MCF 10A (cell line): ENCODE results near the gene GFI1B. TPM values are rescaled to one million over a fixed set of nuclear protein-coding genes. Genes with fewer than 3 reads are reported as not detected.

Source experiments
- BruUV-seq: library from RNA; stranded (reverse); fragments of 400-500 nt; replicated peaks from 2 replicates; lab custom pipeline; 2021; lab: Mats Ljungman, UMichigan
- CTCF ChIA-PET: fragments of 300-600 bp; sonication (Branson Sonifier 250); formaldehyde crosslinking; extraction: SDS; loops from one replicate; lab custom pipeline; 2021; ENCODE audit warnings: antibody characterized with exemption, inconsistent platforms; lab: Yijun Ruan, JAX
- POLR2A ChIA-PET: fragments of 300-600, 350-650 bp; sonication (Branson Sonifier 250); formaldehyde crosslinking; extraction: SDS; loops from one replicate; lab custom pipeline; 2020; ENCODE audit warnings: antibody characterized with exemption, inconsistent platforms; lab: Yijun Ruan, JAX
- DNase-seq: peaks from one replicate; pipeline ENCODE4 v3.0.0-alpha.2; 2018; ENCODE audit not compliant: unreplicated experiment
- H3K27ac Mint-ChIP-seq: one replicate; pipeline ENCODE4 v1.8.0; 2022; ENCODE audit warnings: mild to moderate bottlenecking, low read depth, mixed read lengths; ENCODE audit not compliant: unreplicated experiment
- H3K27me3 Mint-ChIP-seq: one replicate; pipeline ENCODE4 v1.8.0; 2022; ENCODE audit warnings: mixed read lengths; ENCODE audit not compliant: insufficient read depth, unreplicated experiment
- H3K36me3 Mint-ChIP-seq: one replicate; pipeline ENCODE4 v1.8.0; 2022; ENCODE audit warnings: mild to moderate bottlenecking, moderate library complexity, mixed read lengths; ENCODE audit not compliant: insufficient read depth, unreplicated experiment
- H3K4me1 Mint-ChIP-seq: one replicate; pipeline ENCODE4 v1.8.0; 2022; ENCODE audit warnings: mixed read lengths; ENCODE audit not compliant: insufficient read depth, unreplicated experiment
- H3K4me3 Mint-ChIP-seq: one replicate; pipeline ENCODE4 v1.8.0; 2022; ENCODE audit warnings: mild to moderate bottlenecking, moderate library complexity, mixed read lengths; ENCODE audit not compliant: unreplicated experiment
- H3K9me3 Mint-ChIP-seq: one replicate; pipeline ENCODE4 v1.8.0; 2022; ENCODE audit warnings: mixed read lengths; ENCODE audit not compliant: unreplicated experiment
- CTCF ChIP-seq: fragments of 200-600 bp; IDR thresholded peaks from one replicate; pipeline ENCODE4 v1.8.0; 2022; ENCODE audit warnings: antibody characterized with exemption, mild to moderate bottlenecking; ENCODE audit not compliant: unreplicated experiment
- intact Hi-C: fragments of 100-400 bp; cut with micrococcal nuclease; formaldehyde crosslinking; loops from 2 replicates; pipeline ENCODE4 v1.14.1; 2022
- total RNA-seq: library from RNA; stranded (reverse); gene quantifications from 2 replicates; pipeline ENCODE4 v1.2.3, GENCODE V29; 2022

Gene GFI1B
- total RNA-seq, 1 experiment from 2014 or later: not detected

- no TSS peak for BruUV-seq
- peak within 1 kb of the TSS; percentile 100 for H3K27ac Mint-ChIP-seq
- ChIA-PET POLR2A (interaction anchor here (0.6 to 7.5 kb wide), 19 partner anchors 8 to 405 kb away, joined by 3 to 32 read pairs (median 4); partner anchors contain the start of genes AK8, GTF3C5 and SPACA9), CTCF (interaction anchor here (0.5 to 1.0 kb wide), 2 partner anchors 8 to 203 kb away, joined by 3 to 5 read pairs; no protein-coding TSS in a partner anchor)
- peak within 1 kb of the TSS; percentile 94 for H3K4me3 Mint-ChIP-seq
- no peaks in the 10 kb centered on the region for H3K27me3 Mint-ChIP-seq
- no peaks in the 10 kb centered on the region for H3K9me3 Mint-ChIP-seq
- peaks cover 17% of the 10 kb centered on the region for H3K36me3 Mint-ChIP-seq
- intact Hi-C loops: no loop called here
- DNase-seq: peak; percentile 93
- no peak for TF ChIP-seq CTCF
- H3K4me1 Mint-ChIP-seq: peaks cover 25% of the 10 kb centered on the region
Measured at GRCh38 chr9:132944294-132945185, 34.0 kb upstream of the GFI1B start, which contains the start of gene TSC1. Gene TSC1, minus strand, starts transcription at chr9:132944616. Its CDS starts 15,744 bp downstream, at chr9:132928872.

- peaks cover 17% of the 10 kb centered on the region for H3K36me3 Mint-ChIP-seq
- no peak for DNase-seq
- peak overlapping the region; percentile 94 for H3K4me3 Mint-ChIP-seq
- TF ChIP-seq CTCF: no peak
- intact Hi-C loops: no loop called here
- BruUV-seq: TSS peak; percentile 79
- H3K27me3 Mint-ChIP-seq: no peaks in the 10 kb centered on the region
- no peaks in the 10 kb centered on the region for H3K9me3 Mint-ChIP-seq
- ChIA-PET CTCF (interaction anchor here (0.5 to 1.0 kb wide), 2 partner anchors 9 to 202 kb away, joined by 3 to 5 read pairs; no protein-coding TSS in a partner anchor), POLR2A (interaction anchor here (0.5 to 7.5 kb wide), 14 partner anchors 8 to 354 kb away, joined by 3 to 32 read pairs (median 4); partner anchors contain the start of genes AK8, GTF3C5 and SPACA9)
- H3K27ac Mint-ChIP-seq: peak overlapping the region; percentile 100
- H3K4me1 Mint-ChIP-seq: peaks cover 25% of the 10 kb centered on the region
Measured at GRCh38 chr9:132945186-132946130, 33.0 kb upstream of the GFI1B start.

GRCh38 chr9:132946211-132946610 lies 32.3 kb upstream of the GFI1B start:
- ChIA-PET CTCF (interaction anchor here (0.6 kb wide), 1 partner anchor 1119 kb away, joined by 3 read pairs; no protein-coding TSS in a partner anchor), POLR2A (interaction anchor here (7.5 kb wide), 1 partner anchor 85 kb away, joined by 32 read pairs; the partner anchor contains the start of gene GTF3C5)
- Mint-ChIP-seq H3K4me1 (peaks cover 25% of the 10 kb centered on the region), H3K36me3 (peaks cover 17% of the 10 kb centered on the region), H3K9me3 (no peaks in the 10 kb centered on the region), H3K27ac (no peak overlapping the region), H3K27me3 (no peaks in the 10 kb centered on the region), H3K4me3 (no peak overlapping the region)
- no peak for DNase-seq
- TF ChIP-seq CTCF: no peak
- no TSS peak for BruUV-seq
- intact Hi-C loops: no loop called here
